ENCODE results near the gene ZNF488.
A peak's percentile ranks its signal among the peaks of the same experiment; 100 is the strongest.

The ZNF488 gene

DNA sequence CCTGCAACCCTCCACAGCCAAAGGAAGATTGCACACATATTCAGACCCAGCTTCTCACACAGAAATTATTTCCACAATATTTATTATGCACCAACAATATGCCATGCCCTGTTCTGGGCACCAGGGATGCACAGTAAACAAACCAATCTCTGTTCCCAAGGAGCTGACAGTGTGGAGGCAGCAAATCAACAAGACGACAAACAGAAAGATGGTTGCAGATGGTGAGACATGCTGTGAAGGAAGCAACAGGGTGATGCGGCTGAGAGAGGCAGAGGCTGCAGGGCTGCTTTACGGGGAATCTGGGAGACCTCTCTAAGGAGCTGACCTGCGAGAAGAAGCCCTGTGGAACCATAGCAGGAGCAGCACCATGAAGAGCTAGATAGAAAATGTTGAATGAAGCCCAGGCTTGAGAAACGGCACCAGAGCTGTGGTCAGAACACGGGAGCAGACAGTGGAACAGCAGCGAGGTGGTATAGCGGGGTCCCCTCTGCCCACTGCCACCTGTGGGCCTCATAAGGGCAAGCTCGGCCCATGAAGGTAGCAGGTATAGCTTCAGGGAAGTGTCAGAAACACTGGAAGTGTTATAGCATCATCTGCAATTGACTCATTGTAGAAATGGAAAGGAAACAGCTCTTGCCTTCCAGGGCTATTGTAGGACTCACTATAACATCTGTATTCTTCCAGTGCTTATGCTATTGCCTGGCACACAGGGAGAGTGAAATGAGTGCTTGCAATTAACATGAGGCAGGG is 18.5 kb downstream of the ZNF488 start:
- DNase-seq = no peak

DNA sequence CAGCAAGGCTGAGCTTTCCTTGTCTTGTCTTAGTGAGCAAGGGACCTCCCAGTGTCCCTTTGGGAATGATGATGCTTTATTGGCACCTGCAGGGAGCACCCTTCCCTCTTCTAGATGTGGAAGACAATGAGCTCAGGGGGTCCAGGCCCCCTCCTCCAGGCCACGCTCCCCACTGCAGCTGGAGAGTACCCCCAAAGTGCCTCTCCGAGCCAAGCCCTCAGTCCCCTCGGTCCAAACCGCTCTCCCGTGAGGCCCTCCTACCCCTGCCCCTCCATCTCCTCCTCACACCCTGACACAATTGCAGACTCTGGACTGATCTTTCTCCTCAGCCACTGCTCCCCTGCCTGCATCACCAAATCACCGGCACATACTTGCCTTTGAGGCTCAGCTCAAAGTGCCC is 19.2 kb downstream of the ZNF488 start:
- no peak for DNase-seq

DNA sequence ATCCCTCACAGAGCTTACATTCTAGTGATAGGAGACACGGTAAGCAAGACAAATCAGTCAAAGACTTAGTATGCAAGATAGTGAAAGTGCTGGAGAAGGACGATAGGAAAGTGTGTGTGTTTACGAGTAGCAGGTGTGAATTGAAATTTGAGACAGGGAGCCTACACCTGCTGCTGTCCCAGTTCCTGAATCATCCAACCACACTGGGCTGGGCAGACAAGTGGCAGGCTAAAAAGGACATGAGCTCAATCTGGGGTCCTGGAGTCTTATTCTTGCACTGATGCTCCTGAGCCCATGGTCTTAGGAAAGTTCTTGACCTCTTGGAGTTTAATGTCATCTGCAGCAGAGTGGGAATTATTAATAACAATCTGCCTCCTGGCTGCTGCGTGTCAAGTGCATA is 19.7 kb downstream of the ZNF488 start:
- no peak for DNase-seq

DNA sequence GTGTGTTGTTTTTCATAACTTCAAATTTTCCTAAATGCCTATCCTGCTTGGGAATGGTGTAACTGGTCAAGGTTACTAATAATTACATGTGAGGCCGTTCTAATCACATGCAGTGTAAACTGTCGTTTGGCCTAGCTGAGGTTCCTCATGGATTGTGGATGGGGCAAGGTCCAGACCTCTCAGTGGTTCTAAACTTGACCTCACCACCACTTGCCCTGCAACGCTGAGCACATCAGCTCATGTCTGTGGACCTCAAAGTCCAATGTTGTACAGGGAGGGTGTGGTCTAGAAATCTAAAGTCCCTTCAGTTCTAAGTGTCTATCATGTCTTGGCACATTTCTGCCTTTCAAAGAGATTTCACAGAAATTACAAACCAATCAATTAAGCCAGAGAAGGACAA is 20.3 kb downstream of the ZNF488 start:
- no peak for DNase-seq

DNA sequence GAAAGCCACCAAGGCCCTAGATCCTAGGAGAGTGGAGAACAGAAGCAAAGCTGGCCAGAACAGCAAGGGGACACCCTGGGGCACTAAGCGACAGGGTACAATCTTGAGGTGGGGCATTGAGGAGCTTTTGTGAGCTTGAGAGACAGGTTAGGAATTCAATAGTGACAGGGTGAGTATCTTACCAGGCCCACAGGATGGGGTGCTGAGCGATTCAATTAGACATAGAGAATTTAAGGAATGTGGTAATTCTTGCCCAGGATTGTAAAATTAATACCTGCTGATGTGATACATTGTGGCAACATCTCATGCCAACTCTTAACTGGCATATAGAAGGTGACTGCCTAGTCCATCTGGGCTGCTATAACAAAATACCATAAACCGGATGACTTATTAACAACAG is 21.9 kb downstream of the ZNF488 start:
- no peak for DNase-seq

DNA sequence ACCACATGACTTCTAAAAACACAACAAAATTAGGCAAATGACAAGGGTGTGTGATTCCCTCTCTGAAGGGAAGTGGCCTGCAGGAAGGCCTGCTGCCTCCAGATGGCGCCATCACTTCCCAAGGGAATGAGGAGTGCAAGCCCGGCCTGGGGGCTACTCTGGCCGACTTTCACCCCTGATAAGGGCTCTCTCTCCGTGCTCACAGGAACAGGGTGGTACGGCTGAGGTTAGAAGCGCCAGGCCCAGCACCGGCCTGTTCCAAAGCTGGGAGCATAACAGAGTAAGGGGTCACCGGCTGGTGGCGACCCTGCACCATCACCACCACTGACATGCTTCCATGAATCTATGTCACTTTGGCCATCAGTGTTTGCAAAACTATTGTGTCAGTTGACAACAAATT is 22.8 kb downstream of the ZNF488 start:
- peak; percentile 77 for DNase-seq

DNA sequence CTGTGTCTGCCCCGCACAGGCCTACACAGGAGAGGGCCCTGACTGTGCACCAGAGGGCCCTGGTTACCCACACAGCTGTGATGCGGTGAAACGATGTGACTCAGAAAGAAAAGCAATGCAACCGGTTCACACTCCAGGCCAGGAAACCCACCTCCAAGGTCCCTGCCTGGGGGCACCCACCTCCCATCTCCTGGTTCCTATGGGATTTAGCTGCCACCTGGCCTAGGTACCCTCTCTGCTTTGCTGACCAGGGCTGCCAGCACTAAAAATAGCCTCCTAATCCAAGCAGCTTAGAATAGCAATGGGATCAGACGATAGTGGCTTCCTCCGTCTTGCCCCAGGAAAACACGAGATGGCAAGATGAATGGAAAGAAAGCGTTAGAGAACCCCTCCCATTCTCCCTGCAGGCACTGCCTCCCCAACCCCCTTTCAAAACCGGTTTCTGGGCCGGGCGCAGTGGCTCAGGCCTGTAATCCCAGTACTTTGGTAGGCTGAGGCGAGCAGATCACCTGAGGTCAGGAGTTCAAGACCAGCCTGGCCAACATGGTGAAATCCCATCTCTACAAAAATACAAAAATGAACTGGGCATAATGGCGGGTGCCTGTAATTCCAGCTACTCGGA is 23.6 kb downstream of the ZNF488 start:
- DNase-seq = no peak

DNA sequence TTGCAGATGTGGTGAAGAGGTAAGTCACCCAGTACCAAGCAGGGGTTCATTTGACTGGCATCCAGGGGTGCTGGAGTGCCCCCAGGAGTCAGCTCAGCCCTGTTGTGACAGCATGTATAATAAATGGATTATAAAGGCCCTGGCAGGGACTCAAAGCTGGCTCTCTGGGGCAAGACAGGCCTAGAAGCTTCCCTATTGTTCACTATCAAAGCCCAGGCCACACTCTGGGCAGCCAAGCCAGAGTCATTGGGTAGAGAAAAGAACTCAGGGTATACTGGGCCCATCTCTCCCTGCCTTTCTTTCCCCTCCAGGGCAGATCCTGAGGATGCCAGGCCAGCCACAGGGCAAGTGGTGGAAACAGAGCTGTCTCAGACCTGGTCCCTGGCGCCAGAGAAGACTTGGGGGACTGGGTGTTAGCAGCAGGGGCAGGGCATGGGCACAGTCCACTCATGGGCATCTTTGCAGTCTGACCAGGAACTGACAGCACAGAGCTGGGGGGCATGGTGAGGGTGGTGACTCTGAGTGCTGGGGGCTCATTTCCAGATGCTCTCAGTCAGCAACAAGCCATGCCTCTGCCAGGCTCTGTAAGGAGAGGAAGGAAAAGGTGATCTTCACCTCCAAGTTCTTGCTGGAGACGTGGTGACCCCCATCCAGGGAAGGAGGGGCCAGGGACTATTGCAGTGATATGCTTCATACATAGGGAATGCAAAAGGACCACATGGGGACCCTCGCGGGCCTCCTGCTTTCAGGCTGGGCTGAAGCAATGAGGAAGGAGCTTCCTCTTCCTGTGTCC is 24.3 kb downstream of the ZNF488 start:
- no peak for DNase-seq

DNA sequence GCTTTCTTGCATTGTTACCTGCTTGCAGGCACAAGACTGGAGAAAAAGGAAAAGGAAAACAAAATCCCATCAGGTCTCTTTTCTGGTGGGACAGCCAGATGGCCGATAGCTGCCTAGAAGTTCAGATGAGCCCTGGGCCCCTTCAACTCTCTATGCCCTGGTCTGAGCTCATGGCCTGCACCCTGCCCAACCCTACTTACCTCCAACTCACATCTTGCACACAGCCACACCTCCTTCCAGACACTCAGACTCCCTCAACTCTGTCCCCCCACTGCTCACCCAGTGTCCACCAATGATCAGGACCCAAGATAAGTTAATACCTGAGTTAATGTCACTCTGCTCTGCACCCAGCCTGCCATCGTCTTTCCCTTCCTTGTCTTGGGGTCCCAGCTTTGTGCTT is 25.0 kb downstream of the ZNF488 start:
- no peak for DNase-seq

DNA sequence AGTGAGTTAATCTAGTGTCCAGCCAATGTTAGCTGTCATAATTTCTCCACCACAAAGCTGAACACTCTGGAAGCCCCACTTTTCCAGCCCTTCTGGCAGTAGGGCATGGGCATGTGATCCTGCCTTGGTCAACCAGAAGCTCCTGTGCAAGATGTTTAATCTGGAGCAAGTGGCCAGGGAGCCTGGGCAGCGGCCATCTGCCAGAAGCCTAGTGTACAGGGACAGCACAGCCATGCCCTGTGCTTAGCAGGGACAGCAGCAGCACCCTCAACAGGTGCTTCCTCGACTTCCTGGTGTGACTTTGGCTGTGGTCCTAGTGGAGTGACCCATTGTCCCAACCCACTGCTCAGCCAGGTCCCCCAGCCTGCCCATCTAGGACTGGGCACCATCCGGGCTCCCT is 25.6 kb downstream of the ZNF488 start:
- DNase-seq = no peak

DNA sequence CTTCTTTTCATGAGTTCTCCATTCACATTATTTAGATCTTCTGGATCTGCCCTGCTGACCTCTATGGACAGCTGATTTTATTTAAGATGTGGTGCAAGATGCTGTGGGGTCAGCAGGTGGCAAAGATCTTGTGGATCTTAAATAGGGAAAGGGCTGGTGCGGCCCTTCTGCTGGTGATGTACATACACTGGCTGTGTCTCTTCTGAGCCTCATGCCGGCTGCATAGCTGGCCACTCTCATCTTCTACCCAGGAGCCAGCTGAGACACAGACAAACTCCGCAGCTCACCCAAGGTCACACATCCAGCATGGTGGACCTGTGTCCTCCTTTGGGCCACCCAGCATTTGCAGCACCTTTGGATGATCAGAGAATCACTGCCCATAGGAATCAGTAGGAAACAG is 26.2 kb downstream of the ZNF488 start:
- no peak for DNase-seq

DNA sequence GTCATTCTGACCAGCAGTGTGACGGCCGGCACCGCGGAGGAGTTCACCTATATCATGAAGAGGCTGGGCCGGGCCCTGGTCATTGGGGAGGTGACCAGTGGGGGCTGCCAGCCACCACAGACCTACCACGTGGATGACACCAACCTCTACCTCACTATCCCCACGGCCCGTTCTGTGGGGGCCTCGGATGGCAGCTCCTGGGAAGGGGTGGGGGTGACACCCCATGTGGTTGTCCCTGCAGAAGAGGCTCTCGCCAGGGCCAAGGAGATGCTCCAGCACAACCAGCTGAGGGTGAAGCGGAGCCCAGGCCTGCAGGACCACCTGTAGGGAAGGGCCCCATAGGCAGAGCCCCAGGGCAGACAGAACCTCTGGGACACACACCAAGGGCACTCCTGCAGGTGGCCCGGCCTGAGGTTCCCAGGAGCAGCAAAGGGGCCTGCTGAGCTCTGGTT is 26.9 kb downstream of the ZNF488 start:
- no peak for DNase-seq

DNA sequence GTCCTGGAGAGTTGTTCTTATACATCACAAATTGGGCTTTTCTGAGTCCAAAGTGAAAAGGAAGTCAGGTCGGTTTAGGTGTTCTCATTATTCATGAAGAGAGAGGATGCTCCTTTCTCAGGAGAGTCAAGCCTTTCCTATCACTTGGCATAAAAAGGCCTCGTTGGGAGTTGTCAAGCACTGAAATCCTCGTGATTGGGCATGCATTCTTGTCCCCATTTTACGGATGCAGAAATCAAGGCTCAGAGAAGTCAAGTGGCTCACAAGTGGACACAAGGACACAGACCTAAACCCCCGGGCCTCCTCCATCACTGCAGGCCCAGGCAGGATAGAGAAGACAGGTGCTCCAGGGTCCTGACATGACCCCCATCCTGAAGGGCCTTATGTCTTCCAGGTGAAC is 27.4 kb downstream of the ZNF488 start:
- no peak for DNase-seq

DNA sequence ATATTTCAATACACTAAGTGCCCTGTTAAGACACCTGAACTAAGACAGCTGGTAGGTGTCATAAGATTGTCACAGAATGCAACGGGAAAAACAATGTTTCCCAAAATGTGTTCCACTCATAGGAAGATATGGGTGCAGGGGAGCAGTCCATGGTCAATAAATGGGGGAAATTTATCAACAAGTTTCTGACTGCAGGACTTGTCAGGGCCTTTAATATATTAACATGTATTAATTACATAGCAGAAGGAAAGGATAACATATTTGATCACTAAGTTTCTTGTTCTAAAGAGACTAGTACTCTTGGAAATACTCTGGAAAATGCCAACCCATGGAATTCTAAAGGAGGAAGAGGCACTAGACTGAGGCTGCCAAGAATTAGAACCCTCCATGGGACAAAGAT is 29.2 kb downstream of the ZNF488 start:
- no peak for DNase-seq

DNA sequence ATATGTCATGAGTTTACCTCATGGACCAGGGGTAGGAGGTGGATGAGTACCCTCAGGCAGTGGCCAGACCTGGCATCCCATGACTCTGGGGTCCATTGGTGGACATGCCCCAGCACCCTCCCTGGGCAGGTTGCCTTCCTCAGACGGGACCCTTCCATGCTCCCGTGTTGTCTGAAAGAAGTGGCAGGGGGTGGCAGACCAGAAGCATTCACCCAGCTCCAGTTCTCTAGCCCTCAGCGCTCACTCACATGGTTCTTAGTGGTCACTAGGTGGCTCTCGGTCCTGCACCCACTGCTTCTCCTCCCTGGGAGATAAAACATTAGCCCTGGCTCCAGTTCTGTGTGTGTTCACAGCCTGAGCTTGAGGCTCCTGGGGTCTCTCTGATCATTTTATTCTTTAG is 29.9 kb downstream of the ZNF488 start:
- peak; percentile 68 for DNase-seq

DNA sequence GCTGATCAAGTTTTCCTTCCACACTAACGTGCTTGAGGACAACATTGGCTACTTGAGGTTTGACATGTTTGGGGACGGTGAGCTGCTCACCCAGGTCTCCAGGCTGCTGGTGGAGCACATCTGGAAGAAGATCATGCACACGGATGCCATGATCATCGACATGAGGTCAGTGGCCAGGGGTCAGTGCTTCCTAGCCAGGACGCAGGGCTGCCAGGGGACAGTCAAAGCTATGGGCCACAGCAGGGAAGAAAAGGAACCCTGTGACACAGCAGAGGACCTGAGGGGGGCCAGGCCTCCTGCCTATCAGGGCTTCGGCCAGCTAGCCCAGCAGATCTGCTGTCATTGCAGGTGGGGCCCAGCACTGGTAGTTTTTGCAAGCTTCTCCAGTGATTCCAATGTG is 30.7 kb downstream of the ZNF488 start:
- no peak for DNase-seq

DNA sequence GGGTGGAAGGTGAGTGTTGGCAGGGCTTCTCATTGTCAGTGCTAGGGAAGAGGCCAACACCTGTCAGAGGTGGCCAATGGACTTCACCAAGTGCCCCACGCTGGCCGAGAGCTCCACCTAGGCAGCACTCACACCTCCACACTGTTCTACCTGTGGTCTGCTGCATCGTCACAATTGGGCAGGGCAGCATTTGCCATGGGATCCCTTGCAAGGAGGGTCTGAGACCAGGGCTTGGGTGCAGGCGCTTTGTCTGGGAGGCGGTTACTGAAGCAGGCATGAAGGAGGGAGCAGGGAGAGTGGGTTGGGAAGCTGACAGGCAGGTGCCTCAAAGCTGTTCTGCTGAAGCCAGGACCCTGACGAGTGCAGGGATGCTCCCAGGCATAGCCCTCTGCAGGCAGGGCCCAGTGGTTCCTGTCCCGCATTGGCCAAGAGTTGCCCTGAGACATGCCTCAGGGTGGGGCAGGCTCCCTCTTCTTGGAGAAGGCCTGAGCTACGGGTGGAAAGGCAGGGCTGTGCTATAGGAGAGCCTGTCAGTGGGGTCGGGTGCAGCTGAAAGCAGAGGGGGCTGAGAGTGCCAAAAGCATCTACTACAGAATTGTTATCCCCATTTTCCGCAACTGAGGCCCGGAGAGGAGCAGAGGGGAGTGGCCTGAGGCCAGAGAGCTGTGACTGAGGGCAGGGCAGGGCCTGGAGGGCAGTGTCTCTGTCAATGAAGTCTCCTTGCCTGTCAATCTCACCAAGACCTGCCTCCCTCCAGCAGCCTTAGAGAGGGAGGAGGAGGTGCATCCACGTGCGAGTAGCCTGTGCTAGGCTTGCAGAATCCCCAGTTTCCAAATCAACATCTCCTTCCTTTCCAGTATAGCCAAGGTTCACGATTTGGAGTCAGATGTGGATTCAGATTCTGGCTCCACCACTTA is 31.9 kb downstream of the ZNF488 start:
- no peak for DNase-seq

DNA sequence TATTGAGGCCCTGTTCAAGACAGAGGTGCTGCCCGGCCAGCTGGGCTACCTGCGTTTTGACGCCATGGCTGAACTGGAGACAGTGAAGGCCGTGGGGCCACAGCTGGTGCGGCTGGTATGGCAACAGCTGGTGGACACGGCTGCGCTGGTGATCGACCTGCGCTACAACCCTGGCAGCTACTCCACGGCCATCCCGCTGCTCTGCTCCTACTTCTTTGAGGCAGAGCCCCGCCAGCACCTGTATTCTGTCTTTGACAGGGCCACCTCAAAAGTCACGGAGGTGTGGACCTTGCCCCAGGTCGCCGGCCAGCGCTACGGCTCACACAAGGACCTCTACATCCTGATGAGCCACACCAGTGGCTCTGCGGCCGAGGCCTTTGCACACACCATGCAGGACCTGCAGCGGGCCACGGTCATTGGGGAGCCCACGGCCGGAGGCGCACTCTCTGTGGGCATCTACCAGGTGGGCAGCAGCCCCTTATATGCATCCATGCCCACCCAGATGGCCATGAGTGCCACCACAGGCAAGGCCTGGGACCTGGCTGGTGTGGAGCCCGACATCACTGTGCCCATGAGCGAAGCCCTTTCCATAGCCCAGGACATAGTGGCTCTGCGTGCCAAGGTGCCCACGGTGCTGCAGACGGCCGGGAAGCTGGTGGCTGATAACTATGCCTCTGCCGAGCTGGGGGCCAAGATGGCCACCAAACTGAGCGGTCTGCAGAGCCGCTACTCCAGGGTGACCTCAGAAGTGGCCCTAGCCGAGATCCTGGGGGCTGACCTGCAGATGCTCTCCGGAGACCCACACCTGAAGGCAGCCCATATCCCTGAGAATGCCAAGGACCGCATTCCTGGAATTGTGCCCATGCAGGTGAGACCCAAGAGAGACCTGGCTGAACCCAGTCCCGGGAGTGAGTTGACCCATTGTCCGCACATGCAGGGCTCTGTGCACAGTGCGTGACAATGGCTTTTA is 33.1 kb downstream of the ZNF488 start:
- no peak for DNase-seq

DNA sequence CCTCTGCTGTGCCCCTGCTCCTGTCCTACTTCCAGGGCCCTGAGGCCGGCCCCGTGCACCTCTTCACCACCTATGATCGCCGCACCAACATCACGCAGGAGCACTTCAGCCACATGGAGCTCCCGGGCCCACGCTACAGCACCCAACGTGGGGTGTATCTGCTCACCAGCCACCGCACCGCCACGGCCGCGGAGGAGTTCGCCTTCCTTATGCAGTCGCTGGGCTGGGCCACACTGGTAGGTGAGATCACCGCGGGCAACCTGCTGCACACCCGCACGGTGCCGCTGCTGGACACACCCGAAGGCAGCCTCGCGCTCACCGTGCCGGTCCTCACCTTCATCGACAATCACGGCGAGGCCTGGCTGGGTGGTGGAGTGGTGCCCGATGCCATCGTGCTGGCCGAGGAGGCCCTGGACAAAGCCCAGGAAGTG is 34.1 kb downstream of the ZNF488 start:
- no peak for DNase-seq

DNA sequence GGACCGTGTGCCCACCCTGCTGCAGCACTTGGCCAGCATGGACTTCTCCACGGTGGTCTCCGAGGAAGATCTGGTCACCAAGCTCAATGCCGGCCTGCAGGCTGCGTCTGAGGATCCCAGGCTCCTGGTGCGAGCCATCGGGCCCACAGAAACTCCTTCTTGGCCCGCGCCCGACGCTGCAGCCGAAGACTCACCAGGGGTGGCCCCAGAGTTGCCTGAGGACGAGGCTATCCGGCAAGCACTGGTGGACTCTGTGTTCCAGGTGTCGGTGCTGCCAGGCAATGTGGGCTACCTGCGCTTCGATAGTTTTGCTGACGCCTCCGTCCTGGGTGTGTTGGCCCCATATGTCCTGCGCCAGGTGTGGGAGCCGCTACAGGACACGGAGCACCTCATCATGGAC is 34.6 kb downstream of the ZNF488 start:
- DNase-seq = no peak

DNA sequence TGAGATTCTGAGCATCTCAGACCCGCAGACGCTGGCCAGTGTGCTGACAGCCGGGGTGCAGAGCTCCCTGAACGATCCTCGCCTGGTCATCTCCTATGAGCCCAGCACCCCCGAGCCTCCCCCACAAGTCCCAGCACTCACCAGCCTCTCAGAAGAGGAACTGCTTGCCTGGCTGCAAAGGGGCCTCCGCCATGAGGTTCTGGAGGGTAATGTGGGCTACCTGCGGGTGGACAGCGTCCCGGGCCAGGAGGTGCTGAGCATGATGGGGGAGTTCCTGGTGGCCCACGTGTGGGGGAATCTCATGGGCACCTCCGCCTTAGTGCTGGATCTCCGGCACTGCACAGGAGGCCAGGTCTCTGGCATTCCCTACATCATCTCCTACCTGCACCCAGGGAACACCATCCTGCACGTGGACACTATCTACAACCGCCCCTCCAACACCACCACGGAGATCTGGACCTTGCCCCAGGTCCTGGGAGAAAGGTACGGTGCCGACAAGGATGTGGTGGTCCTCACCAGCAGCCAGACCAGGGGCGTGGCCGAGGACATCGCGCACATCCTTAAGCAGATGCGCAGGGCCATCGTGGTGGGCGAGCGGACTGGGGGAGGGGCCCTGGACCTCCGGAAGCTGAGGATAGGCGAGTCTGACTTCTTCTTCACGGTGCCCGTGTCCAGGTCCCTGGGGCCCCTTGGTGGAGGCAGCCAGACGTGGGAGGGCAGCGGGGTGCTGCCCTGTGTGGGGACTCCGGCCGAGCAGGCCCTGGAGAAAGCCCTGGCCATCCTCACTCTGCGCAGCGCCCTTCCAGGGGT is 35.2 kb downstream of the ZNF488 start:
- DNase-seq = no peak

Measured in 8988T (cell line).